Measurements from ENCODE around the gene SLC6A18.

Gene SLC6A18

GRCh38 chr5:1195439-1195838, 29.7 kb upstream of the SLC6A18 start:
- H3K27ac ChIP-seq, result no peak overlapping the region
- TF ChIP-seq CTCF (conservative IDR thresholded peaks at IDR 0.05), result no peak
- TF ChIP-seq ZFX (IDR thresholded peaks at IDR 0.05), result no peak

GRCh38 chr5:1195916-1196315, 29.3 kb upstream of the SLC6A18 start:
- no peak overlapping the region for H3K27ac ChIP-seq
- no peak for TF ChIP-seq CTCF (conservative IDR thresholded peaks at IDR 0.05)
- no peak for TF ChIP-seq ZFX (IDR thresholded peaks at IDR 0.05)

- H3K27ac ChIP-seq, result no peak overlapping the region
- no peak for TF ChIP-seq ZFX (IDR thresholded peaks at IDR 0.05)
- TF ChIP-seq CTCF (conservative IDR thresholded peaks at IDR 0.05), result no peak
Measured at GRCh38 chr5:1196562-1196961, 28.6 kb upstream of the SLC6A18 start.

- TF ChIP-seq ZFX (IDR thresholded peaks at IDR 0.05) (no peak), CTCF (conservative IDR thresholded peaks at IDR 0.05) (no peak)
- H3K27ac ChIP-seq, result no peak overlapping the region
Measured at GRCh38 chr5:1197876-1198666, 27.1 kb upstream of the SLC6A18 start.

- H3K27ac ChIP-seq, result no peak overlapping the region
- TF ChIP-seq ZFX (IDR thresholded peaks at IDR 0.05) (no peak), CTCF (conservative IDR thresholded peaks at IDR 0.05) (no peak)
Measured at GRCh38 chr5:1199340-1199648, 25.9 kb upstream of the SLC6A18 start.

GRCh38 chr5:1199649-1200494, 25.3 kb upstream of the SLC6A18 start:
- H3K27ac ChIP-seq, result no peak overlapping the region
- TF ChIP-seq ZFX (IDR thresholded peaks at IDR 0.05), result no peak
- no peak for TF ChIP-seq CTCF (conservative IDR thresholded peaks at IDR 0.05)
